DMS53 (cell line): ENCODE measurements around the gene SUPT6H.

Experiments
- DNase-seq: peaks from one replicate; lab custom pipeline; 2025; lab: John Stamatoyannopoulos, UW

Gene SUPT6H

GRCh38 chr17:28661635-28662526 lies at the start of gene SUPT6H, which contains the start of gene SDF2:
SUPT6H (plus strand) TSS chr17:28662205; CDS start chr17:28673402, 11,197 bp downstream.
SDF2 (minus strand) TSS chr17:28661906; CDS start chr17:28661876, 30 bp downstream.
- DNase-seq, result peak; percentile 89

GRCh38 chr17:28612531-28612930 lies 49.5 kb upstream of the SUPT6H start:
- peak; percentile 84 for DNase-seq

GRCh38 chr17:28612936-28613872 lies 48.8 kb upstream of the SUPT6H start:
- DNase-seq, result peak; percentile 74

- peak; percentile 22 for DNase-seq
These were observed 48.0 kb upstream of the SUPT6H start, which contains the start of gene RSKR for GRCh38 chr17:28613931-28614381. RSKR (minus strand) TSS chr17:28614185; CDS start chr17:28614161, 24 bp downstream.

- peak; percentile 21 for DNase-seq
These were observed 46.6 kb upstream of the SUPT6H start for GRCh38 chr17:28615260-28615940.

GRCh38 chr17:28616281-28616680 lies 45.7 kb upstream of the SUPT6H start:
- no peak for DNase-seq

- DNase-seq, result no peak
These were observed 43.5 kb upstream of the SUPT6H start for GRCh38 chr17:28618464-28618863.

GRCh38 chr17:28620010-28620409 lies 42.0 kb upstream of the SUPT6H start:
- no peak for DNase-seq

- DNase-seq, result no peak
These were observed 39.8 kb upstream of the SUPT6H start for GRCh38 chr17:28622186-28622585.

- DNase-seq, result no peak
These were observed 38.3 kb upstream of the SUPT6H start for GRCh38 chr17:28623696-28624095.

GRCh38 chr17:28624148-28624547 lies 37.9 kb upstream of the SUPT6H start:
- no peak for DNase-seq

- no peak for DNase-seq
These were observed 35.2 kb upstream of the SUPT6H start for GRCh38 chr17:28626818-28627217.

- peak; percentile 42 for DNase-seq
These were observed 27.7 kb upstream of the SUPT6H start for GRCh38 chr17:28634206-28634865.

- no peak for DNase-seq
These were observed 26.5 kb upstream of the SUPT6H start for GRCh38 chr17:28635506-28635905.

GRCh38 chr17:28641579-28641978 lies 20.4 kb upstream of the SUPT6H start:
- DNase-seq, result peak; percentile 61

- peak; percentile 71 for DNase-seq
These were observed 17.8 kb upstream of the SUPT6H start for GRCh38 chr17:28643983-28644786.

GRCh38 chr17:28644787-28645575 lies 17.0 kb upstream of the SUPT6H start, which contains the start of gene BLTP2:
BLTP2 (minus strand) TSS chr17:28645158; CDS start chr17:28645056, 102 bp downstream.
- DNase-seq, result peak; percentile 96

- peak; percentile 55 for DNase-seq
These were observed 16.4 kb upstream of the SUPT6H start for GRCh38 chr17:28645576-28645939.

GRCh38 chr17:28646039-28646754 lies 15.8 kb upstream of the SUPT6H start:
- DNase-seq, result peak; percentile 69
